Measurements from ENCODE around the gene AUH. TPM values are rescaled to one million over a fixed set of nuclear protein-coding genes. Genes with fewer than 3 reads are reported as not detected.

AUH gene
- total and polyA plus RNA-seq, 2 donors from 2014 or later = 31.6 to 63.5 TPM

DNA sequence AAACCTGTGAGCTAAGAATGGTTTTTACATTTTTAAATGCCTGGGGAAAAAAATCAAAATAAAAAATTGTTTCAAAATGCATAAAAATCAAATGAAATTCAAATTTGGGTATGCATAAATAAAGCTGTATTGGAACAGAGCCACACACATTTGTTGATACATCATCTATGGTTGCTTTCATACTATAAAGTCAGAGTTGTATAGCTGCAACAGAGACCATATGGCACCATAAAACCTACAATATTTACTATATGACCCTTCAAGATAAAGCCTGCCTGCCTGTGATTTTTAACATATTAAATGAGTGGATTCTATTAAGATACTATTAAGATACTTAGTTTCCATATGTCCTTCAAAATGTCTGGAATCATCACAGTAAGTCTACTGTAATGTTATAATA lies 40.0 kb downstream of the AUH start:
- peaks cover 0 to 2% (median 0%) of the 10 kb centered on the region in 3 donors for H3K36me3 ChIP-seq (ENCODE audit: control insufficient read depth in 2 of 3, insufficient read depth in 3 of 3, low read length in 3 of 3)
- no peak overlapping the region for H3K27ac ChIP-seq (ENCODE audit: low read depth in 2 of 2, low read length in 2 of 2)
- intact Hi-C loops (cut with DNase I) = no loop called here
- H3K4me3 ChIP-seq (ENCODE audit: low read length in 3 of 3) = no peak overlapping the region
- peak in 1 of 5 donors; percentile 23 for DNase-seq
- H3K9ac ChIP-seq (ENCODE audit: low read length in 3 of 3) = no peak overlapping the region
- H3K27me3 ChIP-seq (ENCODE audit: control insufficient read depth, insufficient read depth, low read length) = no peaks in the 10 kb centered on the region
- H3K9me3 ChIP-seq (ENCODE audit: control insufficient read depth in 2 of 3, insufficient read depth in 1 of 3, low read length in 3 of 3) = no peaks in the 10 kb centered on the region
- H3K4me1 ChIP-seq (ENCODE audit: control insufficient read depth in 2 of 3, insufficient read depth in 2 of 3, low read depth in 1 of 3, low read length in 3 of 3) = no peaks in the 10 kb centered on the region
- TF ChIP-seq, protein P1, sequence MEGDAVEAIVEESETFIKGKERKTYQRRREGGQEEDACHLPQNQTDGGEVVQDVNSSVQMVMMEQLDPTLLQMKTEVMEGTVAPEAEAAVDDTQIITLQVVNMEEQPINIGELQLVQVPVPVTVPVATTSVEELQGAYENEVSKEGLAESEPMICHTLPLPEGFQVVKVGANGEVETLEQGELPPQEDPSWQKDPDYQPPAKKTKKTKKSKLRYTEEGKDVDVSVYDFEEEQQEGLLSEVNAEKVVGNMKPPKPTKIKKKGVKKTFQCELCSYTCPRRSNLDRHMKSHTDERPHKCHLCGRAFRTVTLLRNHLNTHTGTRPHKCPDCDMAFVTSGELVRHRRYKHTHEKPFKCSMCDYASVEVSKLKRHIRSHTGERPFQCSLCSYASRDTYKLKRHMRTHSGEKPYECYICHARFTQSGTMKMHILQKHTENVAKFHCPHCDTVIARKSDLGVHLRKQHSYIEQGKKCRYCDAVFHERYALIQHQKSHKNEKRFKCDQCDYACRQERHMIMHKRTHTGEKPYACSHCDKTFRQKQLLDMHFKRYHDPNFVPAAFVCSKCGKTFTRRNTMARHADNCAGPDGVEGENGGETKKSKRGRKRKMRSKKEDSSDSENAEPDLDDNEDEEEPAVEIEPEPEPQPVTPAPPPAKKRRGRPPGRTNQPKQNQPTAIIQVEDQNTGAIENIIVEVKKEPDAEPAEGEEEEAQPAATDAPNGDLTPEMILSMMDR (IDR thresholded peaks at IDR 0.05; ENCODE audit: borderline replicate concordance, extremely low read depth, insufficient read depth) = no peak
- FAIRE-seq = no peak

GRCh38 chr9:91320299-91320698 lies 41.4 kb downstream of the AUH start:
- TF ChIP-seq, protein P1 (IDR thresholded peaks at IDR 0.05; ENCODE audit: borderline replicate concordance, extremely low read depth, insufficient read depth) = no peak
- FAIRE-seq = no peak

DNA sequence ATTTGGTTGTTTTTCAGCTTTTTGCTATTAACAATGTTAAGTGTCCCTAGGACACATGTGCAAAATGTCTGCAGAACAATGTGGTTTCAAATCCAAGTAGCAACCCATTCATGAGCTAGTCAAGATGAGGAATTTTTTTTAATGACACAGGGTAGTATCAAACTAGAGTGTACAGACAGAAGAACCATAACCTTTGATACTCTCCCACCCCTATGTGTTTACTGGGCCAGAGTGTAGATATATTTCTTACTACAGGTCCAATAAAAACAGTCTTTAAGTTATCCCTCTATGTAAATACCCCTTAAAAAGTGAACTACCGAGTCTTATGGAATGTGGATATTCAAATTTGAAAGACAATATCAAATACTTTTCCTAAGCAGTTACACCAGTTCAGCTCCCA lies 45.6 kb downstream of the AUH start:
- intact Hi-C loops (cut with DNase I) = no loop called here
- Histone ChIP-seq H3K27ac (ENCODE audit: low read depth in 2 of 2, low read length in 2 of 2) (no peak overlapping the region), H3K9me3 (ENCODE audit: control insufficient read depth in 2 of 3, insufficient read depth in 1 of 3, low read length in 3 of 3) (no peaks in the 10 kb centered on the region), H3K27me3 (ENCODE audit: control insufficient read depth, insufficient read depth, low read length) (no peaks in the 10 kb centered on the region), H3K4me1 (ENCODE audit: control insufficient read depth in 2 of 3, insufficient read depth in 2 of 3, low read depth in 1 of 3, low read length in 3 of 3) (no peaks in the 10 kb centered on the region), H3K4me3 (ENCODE audit: low read length in 3 of 3) (no peak overlapping the region), H3K9ac (ENCODE audit: low read length in 3 of 3) (no peak overlapping the region), H3K36me3 (ENCODE audit: control insufficient read depth in 2 of 3, insufficient read depth in 3 of 3, low read length in 3 of 3) (peaks cover 0 to 2% (median 0%) of the 10 kb centered on the region in 3 donors)
- TF ChIP-seq, protein P1 (IDR thresholded peaks at IDR 0.05; ENCODE audit: borderline replicate concordance, extremely low read depth, insufficient read depth) = no peak
- no peak for FAIRE-seq
- no peak for DNase-seq

More at GRCh38 chr9:91320299-91320698, 41.4 kb downstream of the AUH start:
- intact Hi-C loops (cut with DNase I) = no loop called here
- Histone ChIP-seq H3K9ac (ENCODE audit: low read length in 3 of 3) (no peak overlapping the region), H3K4me1 (ENCODE audit: control insufficient read depth in 2 of 3, insufficient read depth in 2 of 3, low read depth in 1 of 3, low read length in 3 of 3) (no peaks in the 10 kb centered on the region), H3K36me3 (ENCODE audit: control insufficient read depth in 2 of 3, insufficient read depth in 3 of 3, low read length in 3 of 3) (peaks cover 0 to 2% (median 0%) of the 10 kb centered on the region in 3 donors), H3K4me3 (ENCODE audit: low read length in 3 of 3) (no peak overlapping the region), H3K27ac (ENCODE audit: low read depth in 2 of 2, low read length in 2 of 2) (no peak overlapping the region), H3K9me3 (ENCODE audit: control insufficient read depth in 2 of 3, insufficient read depth in 1 of 3, low read length in 3 of 3) (no peaks in the 10 kb centered on the region), H3K27me3 (ENCODE audit: control insufficient read depth, insufficient read depth, low read length) (no peaks in the 10 kb centered on the region)
- DNase-seq = no peak

- FAIRE-seq = no peak
- DNase-seq = peak in 3 of 5 donors; percentile 31 to 80 (median 63)
- H3K4me1 ChIP-seq (ENCODE audit: control insufficient read depth in 2 of 3, insufficient read depth in 2 of 3, low read depth in 1 of 3, low read length in 3 of 3) = no peaks in the 10 kb centered on the region
- H3K27ac ChIP-seq (ENCODE audit: low read depth in 2 of 2, low read length in 2 of 2) = no peak overlapping the region
- intact Hi-C loops (cut with DNase I) = no loop called here
- H3K9me3 ChIP-seq (ENCODE audit: control insufficient read depth in 2 of 3, insufficient read depth in 1 of 3, low read length in 3 of 3) = no peaks in the 10 kb centered on the region
- H3K27me3 ChIP-seq (ENCODE audit: control insufficient read depth, insufficient read depth, low read length) = no peaks in the 10 kb centered on the region
- TF ChIP-seq, protein P1 (IDR thresholded peaks at IDR 0.05; ENCODE audit: borderline replicate concordance, extremely low read depth, insufficient read depth) = no peak
- no peak overlapping the region for H3K9ac ChIP-seq (ENCODE audit: low read length in 3 of 3)
- peaks cover 0 to 2% (median 0%) of the 10 kb centered on the region in 3 donors for H3K36me3 ChIP-seq (ENCODE audit: control insufficient read depth in 2 of 3, insufficient read depth in 3 of 3, low read length in 3 of 3)
- no peak overlapping the region for H3K4me3 ChIP-seq (ENCODE audit: low read length in 3 of 3)
These were observed 46.5 kb downstream of the AUH start for GRCh38 chr9:91315191-91315590.

Data from kidney (tissue), 14 donors.